GM10266 (cell line): Measurements from ENCODE around the gene APEH.

ENCODE experiments used
- DNase-seq: peaks from one replicate; pipeline ENCODE4 v3.0.0; 2012; ENCODE audit errors: extremely low spot score
- CTCF ChIP-seq: IDR thresholded peaks from 2 replicates; pipeline ENCODE4 v1.5.1; 2012; ENCODE audit warnings: mild to moderate bottlenecking, low read depth; ENCODE audit not compliant: control insufficient read depth, insufficient read depth; ENCODE audit errors: missing control alignments

The APEH gene

GRCh38 chr3:49713336-49714105, 39.4 kb downstream of the APEH start:
- no peak for DNase-seq
- no peak for TF ChIP-seq CTCF

- no peak for TF ChIP-seq CTCF
- DNase-seq = no peak
Measured at GRCh38 chr3:49714728-49715550, 40.8 kb downstream of the APEH start.

GRCh38 chr3:49715611-49716121, 41.5 kb downstream of the APEH start:
- TF ChIP-seq CTCF = no peak
- no peak for DNase-seq

DNA sequence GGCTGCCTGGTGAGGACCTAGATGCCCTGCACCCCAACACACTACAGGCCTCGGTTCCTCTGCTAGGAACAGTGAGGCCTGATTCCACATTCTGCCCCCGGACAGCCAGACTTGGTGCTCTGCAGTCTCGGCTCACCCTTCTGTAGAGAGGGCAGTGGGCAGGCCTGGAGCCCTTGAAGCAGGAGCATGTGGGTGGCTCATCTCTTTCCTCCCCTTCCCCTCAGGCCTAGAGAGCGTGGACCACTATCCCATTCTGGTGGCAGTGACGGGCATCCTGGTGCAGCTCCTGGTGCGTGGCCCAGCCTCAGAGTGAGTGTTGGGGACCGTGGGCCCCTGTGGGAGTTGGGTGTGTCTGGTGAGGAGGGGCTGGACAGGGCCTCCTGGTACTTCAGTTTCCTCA, 42.0 kb downstream of the APEH start:
- no peak for DNase-seq
- TF ChIP-seq CTCF = no peak

- no peak for TF ChIP-seq CTCF
- no peak for DNase-seq
Measured at GRCh38 chr3:49716691-49717210, 42.6 kb downstream of the APEH start.

- DNase-seq = no peak
Measured at GRCh38 chr3:49717211-49717958, 43.2 kb downstream of the APEH start.

More at GRCh38 chr3:49717211-49717958, 43.2 kb downstream of the APEH start:
- TF ChIP-seq CTCF = no peak
